Natural killer cell treated with Interleukin-12 subunit alpha and Interleukin-12 subunit beta and Interleukin-15 and Interleukin-18, amount 100 ng/mL, for 72 hours (primary cell): ENCODE results near the gene CPLANE2. TPM values are rescaled to one million over a fixed set of nuclear protein-coding genes. Genes with fewer than 3 reads are reported as not detected.
"Not testable (repeated sequence)": the region's sequence is repeated elsewhere in the genome, so short reads cannot be mapped to it uniquely, and the experiment has no call there.

Source experiments
- ATAC-seq, 2 donors: fragments of 150-1000 bp; cut with Tn5 transposase in 1 of 2; sonication (Bioruptor Pico), chemical (Tn5 transposase) in 1 of 2; 2 replicates each; pipeline ENCODE4 v1.10.0; 2021
- DNase-seq: peaks from one replicate; pipeline ENCODE4 v3.0.0; 2022; ENCODE audit warnings: low spot score
- H3K27ac Mint-ChIP-seq, 2 donors: 1 replicate in 1 of 2; 2 replicates in 1 of 2; pipeline ENCODE4 v1.8.0; 2022; ENCODE audit warnings: mixed read lengths in 2 of 2, mild to moderate bottlenecking in 1 of 2, moderate library complexity in 1 of 2
- H3K27me3 Mint-ChIP-seq, 2 donors: 1 replicate in 1 of 2; 2 replicates in 1 of 2; pipeline ENCODE4 v1.8.0; 2022; ENCODE audit warnings: mixed read lengths in 2 of 2
- H3K36me3 Mint-ChIP-seq: one replicate; pipeline ENCODE4 v1.8.0; 2022; ENCODE audit warnings: mixed read lengths
- H3K4me1 Mint-ChIP-seq, 2 donors: 1 replicate in 1 of 2; 2 replicates in 1 of 2; pipeline ENCODE4 v1.8.0; 2022; ENCODE audit warnings: low read depth in 2 of 2, mixed read lengths in 2 of 2, mild to moderate bottlenecking in 1 of 2
- H3K4me3 Mint-ChIP-seq: one replicate; pipeline ENCODE4 v1.8.0; 2022; ENCODE audit warnings: mixed read lengths
- H3K9me3 Mint-ChIP-seq: 2 replicates; pipeline ENCODE4 v1.8.0; 2022; ENCODE audit warnings: mixed read lengths
- total RNA-seq, 2 donors: library from RNA; stranded (reverse); gene quantifications; one replicate each; pipeline ENCODE4 v1.2.3, GENCODE V29; 2022

Gene CPLANE2, protein sequence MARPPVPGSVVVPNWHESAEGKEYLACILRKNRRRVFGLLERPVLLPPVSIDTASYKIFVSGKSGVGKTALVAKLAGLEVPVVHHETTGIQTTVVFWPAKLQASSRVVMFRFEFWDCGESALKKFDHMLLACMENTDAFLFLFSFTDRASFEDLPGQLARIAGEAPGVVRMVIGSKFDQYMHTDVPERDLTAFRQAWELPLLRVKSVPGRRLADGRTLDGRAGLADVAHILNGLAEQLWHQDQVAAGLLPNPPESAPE
- total RNA-seq: 1 to 10 TPM; 3.2 to 3.8 TPM

GRCh38 chr1:16236511-16237342 is at the start of gene CPLANE2:
Gene CPLANE2, minus strand, starts transcription at chr1:16237183. Its CDS starts 441 bp downstream, at chr1:16236742.
- H3K4me1 Mint-ChIP-seq: peaks cover 16 to 22% of the 10 kb centered on the region in 2 donors
- peak within 1 kb of the TSS; percentile 82 for H3K4me3 Mint-ChIP-seq
- no peaks in the 10 kb centered on the region for H3K9me3 Mint-ChIP-seq
- no peaks in the 10 kb centered on the region for H3K27me3 Mint-ChIP-seq
- peak within 1 kb of the TSS; percentile 71 to 94 for H3K27ac Mint-ChIP-seq
- ATAC-seq (peak; percentile 95 to 97), DNase-seq (peak; percentile 97)
- H3K36me3 Mint-ChIP-seq: no peaks in the 10 kb centered on the region

- Mint-ChIP-seq H3K27me3 (no peaks in the 10 kb centered on the region), H3K4me1 (peaks cover 5 to 9% of the 10 kb centered on the region in 2 donors), H3K9me3 (no peaks in the 10 kb centered on the region), H3K27ac (no peak overlapping the region), H3K4me3 (no peak overlapping the region), H3K36me3 (no peaks in the 10 kb centered on the region)
- ATAC-seq: no peak
- DNase-seq: no peak
Measured at GRCh38 chr1:16286122-16286521, 49.1 kb upstream of the CPLANE2 start.

DNA sequence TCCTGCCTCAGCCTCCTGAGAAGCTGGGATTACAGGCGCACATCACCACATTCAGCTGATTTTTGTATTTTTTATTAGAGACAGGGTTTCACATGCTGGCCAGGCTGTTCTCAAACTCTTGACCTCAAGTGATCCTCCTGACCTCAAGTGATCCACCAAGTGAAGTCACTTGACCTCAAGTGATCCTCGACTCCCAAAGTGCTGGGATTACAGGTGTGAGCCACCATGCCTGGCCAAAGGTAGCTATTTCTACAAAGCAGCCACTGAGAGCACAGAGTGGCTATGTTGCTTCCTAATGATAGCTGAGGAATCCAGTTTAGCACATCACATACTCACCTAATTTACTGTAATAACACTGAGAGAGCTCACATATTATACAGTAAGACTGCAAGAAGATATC is 44.8 kb upstream of the CPLANE2 start:
- Mint-ChIP-seq H3K9me3 (no peaks in the 10 kb centered on the region), H3K27ac (no peak overlapping the region), H3K4me1 (peaks cover 3 to 6% of the 10 kb centered on the region in 2 donors), H3K4me3 (no peak overlapping the region), H3K36me3 (no peaks in the 10 kb centered on the region), H3K27me3 (no peaks in the 10 kb centered on the region)
- DNase-seq (no peak), ATAC-seq (no peak)

DNA sequence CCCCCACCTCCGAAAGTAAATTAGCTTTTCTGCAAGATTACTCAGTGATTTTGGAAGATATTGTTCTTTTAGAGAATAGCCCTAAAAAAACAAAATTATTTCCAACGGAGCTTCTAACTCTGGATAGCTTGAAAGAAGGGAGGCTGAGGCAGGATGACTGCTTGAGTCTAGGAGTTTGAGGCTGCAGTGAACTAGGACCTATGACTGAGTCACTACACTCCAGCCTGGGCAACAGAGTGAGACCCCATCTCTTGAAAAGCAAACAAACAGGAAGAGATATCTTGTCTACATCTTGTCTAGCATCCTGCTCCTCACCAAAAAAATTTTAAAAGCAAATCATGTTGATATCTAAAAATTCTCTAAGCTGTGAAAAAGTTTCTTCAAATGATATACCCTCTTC is 42.2 kb upstream of the CPLANE2 start:
- no peak overlapping the region for H3K4me3 Mint-ChIP-seq
- H3K27ac Mint-ChIP-seq: no peak overlapping the region
- no peak for DNase-seq
- H3K9me3 Mint-ChIP-seq: no peaks in the 10 kb centered on the region
- ATAC-seq: no peak
- peaks cover under 1 to 13% of the 10 kb centered on the region in 2 donors for H3K4me1 Mint-ChIP-seq
- H3K36me3 Mint-ChIP-seq: no peaks in the 10 kb centered on the region
- no peaks in the 10 kb centered on the region for H3K27me3 Mint-ChIP-seq

GRCh38 chr1:16276302-16277030 is 39.5 kb upstream of the CPLANE2 start:
- H3K4me3 Mint-ChIP-seq: no peak overlapping the region
- H3K27me3 Mint-ChIP-seq: no peaks in the 10 kb centered on the region
- no peaks in the 10 kb centered on the region for H3K9me3 Mint-ChIP-seq
- no peaks in the 10 kb centered on the region for H3K36me3 Mint-ChIP-seq
- H3K27ac Mint-ChIP-seq: no peak overlapping the region
- DNase-seq: no peak
- ATAC-seq: no peak
- H3K4me1 Mint-ChIP-seq: peaks cover 2 to 14% of the 10 kb centered on the region in 2 donors

- Mint-ChIP-seq H3K9me3 (no peaks in the 10 kb centered on the region), H3K36me3 (no peaks in the 10 kb centered on the region), H3K4me1 (peaks cover 8 to 19% of the 10 kb centered on the region in 2 donors)
Measured at GRCh38 chr1:16275591-16275990, 38.6 kb upstream of the CPLANE2 start.

DNA sequence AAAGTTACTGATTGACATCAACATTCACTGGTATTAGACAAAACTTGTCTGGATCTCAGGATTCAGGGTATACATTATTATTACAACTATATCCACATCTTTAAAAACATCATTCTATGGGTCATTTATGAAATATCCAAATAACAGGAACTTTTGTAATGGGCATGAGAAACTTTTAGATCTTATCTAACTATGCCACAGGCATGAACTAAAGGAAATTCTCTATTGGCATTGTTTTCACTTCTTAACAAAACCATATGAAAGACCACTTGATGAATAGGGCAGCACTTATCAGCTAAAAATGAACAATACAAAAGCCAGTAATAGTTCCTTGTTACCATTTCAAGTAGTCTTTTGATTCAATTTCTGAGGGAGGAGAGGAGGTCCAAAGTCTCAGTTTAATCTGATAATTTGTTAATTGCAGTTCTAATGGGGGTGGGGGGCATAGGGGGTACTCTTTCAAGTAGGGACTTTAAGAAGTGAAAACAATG is 30.8 kb upstream of the CPLANE2 start:
- Mint-ChIP-seq H3K36me3 (no peaks in the 10 kb centered on the region), H3K4me3 (no peak overlapping the region), H3K27me3 (no peaks in the 10 kb centered on the region), H3K27ac (peak overlapping the region in 1 of 2 donors; percentile 9), H3K4me1 (peaks cover 21 to 31% of the 10 kb centered on the region in 2 donors), H3K9me3 (no peaks in the 10 kb centered on the region)
- ATAC-seq (no peak), DNase-seq (no peak)

More at GRCh38 chr1:16275591-16275990, 38.6 kb upstream of the CPLANE2 start:
- Mint-ChIP-seq H3K27ac (no peak overlapping the region), H3K27me3 (no peaks in the 10 kb centered on the region), H3K4me3 (no peak overlapping the region)
- DNase-seq (no peak), ATAC-seq (no peak)

DNA sequence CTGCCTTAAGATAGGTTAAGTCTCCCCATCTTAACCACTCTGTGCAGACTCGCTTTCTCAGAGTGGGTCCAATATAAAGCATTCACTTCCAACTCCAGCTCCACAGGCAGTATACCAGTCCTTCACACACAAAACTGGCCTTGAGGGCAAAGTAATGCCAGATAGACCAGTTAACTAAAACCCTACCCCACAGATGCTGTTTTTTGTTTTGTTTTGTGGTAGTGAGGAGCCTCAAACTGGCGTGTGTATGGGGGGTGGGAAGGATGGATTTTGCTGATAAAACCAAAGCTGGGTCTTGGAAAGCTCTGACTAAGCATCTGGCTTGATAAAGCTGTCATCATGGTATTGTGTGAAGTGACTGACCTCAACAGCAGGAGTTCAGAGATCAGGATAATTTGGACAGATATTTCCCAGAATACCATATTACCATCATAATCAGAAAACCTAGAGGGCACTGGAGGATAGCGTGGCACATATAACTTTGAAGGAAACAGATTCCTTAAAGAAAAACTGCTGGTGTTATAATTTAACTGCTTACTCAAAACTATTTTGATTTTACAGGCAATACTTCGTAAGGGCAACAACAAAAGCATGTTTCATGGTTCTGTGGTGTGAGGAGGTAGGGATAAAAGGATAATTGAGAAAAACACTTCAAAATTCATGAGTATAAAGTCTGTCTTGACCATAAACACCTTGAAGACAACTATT is 29.6 kb upstream of the CPLANE2 start:
- H3K27ac Mint-ChIP-seq: no peak overlapping the region
- no peak overlapping the region for H3K4me3 Mint-ChIP-seq
- no peaks in the 10 kb centered on the region for H3K36me3 Mint-ChIP-seq
- H3K9me3 Mint-ChIP-seq: no peaks in the 10 kb centered on the region
- ATAC-seq (no peak), DNase-seq (no peak)
- H3K4me1 Mint-ChIP-seq: peaks cover 20 to 29% of the 10 kb centered on the region in 2 donors
- H3K27me3 Mint-ChIP-seq: no peaks in the 10 kb centered on the region

GRCh38 chr1:16262067-16262466 is 25.1 kb upstream of the CPLANE2 start:
- Mint-ChIP-seq H3K36me3 (no peaks in the 10 kb centered on the region), H3K9me3 (no peaks in the 10 kb centered on the region), H3K4me3 (no peak overlapping the region), H3K27ac (no peak overlapping the region), H3K27me3 (no peaks in the 10 kb centered on the region), H3K4me1 (peaks cover 9 to 11% of the 10 kb centered on the region in 2 donors)
- no peak for DNase-seq
- no peak for ATAC-seq

GRCh38 chr1:16260814-16261213 is 23.8 kb upstream of the CPLANE2 start:
- Mint-ChIP-seq H3K36me3 (no peaks in the 10 kb centered on the region), H3K27ac (no peak overlapping the region), H3K27me3 (no peaks in the 10 kb centered on the region), H3K9me3 (no peaks in the 10 kb centered on the region), H3K4me1 (peaks cover 5% of the 10 kb centered on the region in 2 donors), H3K4me3 (no peak overlapping the region)
- no peak for DNase-seq
- no peak for ATAC-seq

DNA sequence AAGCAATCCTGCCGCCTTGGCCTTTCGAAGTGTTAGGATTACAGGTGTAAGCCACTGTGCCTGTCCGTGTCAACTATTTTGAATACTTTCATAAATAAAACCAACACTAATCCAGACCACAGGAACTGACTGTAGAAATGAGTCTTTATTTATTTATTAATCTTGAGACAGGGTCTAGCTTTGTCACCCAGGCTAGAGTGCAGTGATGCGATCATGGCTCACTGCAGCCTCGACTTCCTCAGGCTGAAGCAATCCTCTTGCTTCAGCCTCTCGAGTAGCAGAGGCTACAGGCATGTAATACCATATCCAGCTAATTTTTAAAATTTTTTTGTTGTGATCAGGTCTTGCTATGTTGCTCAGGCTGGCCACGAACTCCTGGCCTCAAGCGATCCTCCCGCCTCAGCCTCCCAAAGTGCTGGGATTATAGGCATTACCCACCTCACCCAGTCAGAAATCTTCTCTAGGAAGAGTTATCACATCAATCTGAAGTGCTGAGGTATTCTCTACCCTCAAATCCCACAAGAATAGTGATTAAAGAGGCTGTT is 21.7 kb upstream of the CPLANE2 start:
- no peak for DNase-seq
- no peak for ATAC-seq
- H3K4me1 Mint-ChIP-seq: no peaks in the 10 kb centered on the region
- no peaks in the 10 kb centered on the region for H3K36me3 Mint-ChIP-seq
- no peak overlapping the region for H3K27ac Mint-ChIP-seq
- no peaks in the 10 kb centered on the region for H3K9me3 Mint-ChIP-seq
- no peak overlapping the region for H3K4me3 Mint-ChIP-seq
- no peaks in the 10 kb centered on the region for H3K27me3 Mint-ChIP-seq

GRCh38 chr1:16257968-16258367 is 21.0 kb upstream of the CPLANE2 start:
- H3K27me3 Mint-ChIP-seq: no peaks in the 10 kb centered on the region
- H3K36me3 Mint-ChIP-seq: no peaks in the 10 kb centered on the region
- no peak overlapping the region for H3K4me3 Mint-ChIP-seq
- DNase-seq (no peak), ATAC-seq (no peak)
- H3K27ac Mint-ChIP-seq: no peak overlapping the region
- no peaks in the 10 kb centered on the region for H3K4me1 Mint-ChIP-seq
- H3K9me3 Mint-ChIP-seq: no peaks in the 10 kb centered on the region

- not testable (repeated sequence) for H3K4me3 Mint-ChIP-seq, H3K9me3 Mint-ChIP-seq, ATAC-seq, DNase-seq, H3K4me1 Mint-ChIP-seq, H3K27ac Mint-ChIP-seq, H3K27me3 Mint-ChIP-seq, H3K36me3 Mint-ChIP-seq
Measured at GRCh38 chr1:16257556-16257955, 20.6 kb upstream of the CPLANE2 start.
